Sigmoid colon (tissue), 4 donors: ENCODE measurements around the gene ASTL.

ENCODE experiments used
- EP300 ChIP-seq, 4 donors: sonication (generic); formaldehyde crosslinking; IDR thresholded peaks; one replicate each; pipeline ENCODE4 v1.6.1; 2017; ENCODE audit warnings: antibody characterized with exemption in 4 of 4
- POLR2A ChIP-seq, 2 donors: fragments of 450-650 bp; IDR thresholded peaks; one replicate each; pipeline ENCODE4 v1.6.1; 2016; ENCODE audit warnings: antibody characterized with exemption in 2 of 2, mild to moderate bottlenecking in 2 of 2, moderate library complexity in 2 of 2
- POLR2AphosphoS5 ChIP-seq, 4 donors: sonication (generic); formaldehyde crosslinking; IDR thresholded peaks; one replicate each; pipeline ENCODE4 v1.6.1; 2017; ENCODE audit warnings: antibody characterized with exemption in 4 of 4
- TF ChIP-seq, protein P1 (sequence below), 4 experiments: fragments of 450-650 bp in 3 of 4; fragments of 200-600 bp in 1 of 4; IDR thresholded peaks; one replicate each; pipeline ENCODE4 v1.5.1; 2016 to 2019; ENCODE audit warnings: antibody characterized with exemption in 4 of 4, mild to moderate bottlenecking in 3 of 4, moderate library complexity in 2 of 4

DNA sequence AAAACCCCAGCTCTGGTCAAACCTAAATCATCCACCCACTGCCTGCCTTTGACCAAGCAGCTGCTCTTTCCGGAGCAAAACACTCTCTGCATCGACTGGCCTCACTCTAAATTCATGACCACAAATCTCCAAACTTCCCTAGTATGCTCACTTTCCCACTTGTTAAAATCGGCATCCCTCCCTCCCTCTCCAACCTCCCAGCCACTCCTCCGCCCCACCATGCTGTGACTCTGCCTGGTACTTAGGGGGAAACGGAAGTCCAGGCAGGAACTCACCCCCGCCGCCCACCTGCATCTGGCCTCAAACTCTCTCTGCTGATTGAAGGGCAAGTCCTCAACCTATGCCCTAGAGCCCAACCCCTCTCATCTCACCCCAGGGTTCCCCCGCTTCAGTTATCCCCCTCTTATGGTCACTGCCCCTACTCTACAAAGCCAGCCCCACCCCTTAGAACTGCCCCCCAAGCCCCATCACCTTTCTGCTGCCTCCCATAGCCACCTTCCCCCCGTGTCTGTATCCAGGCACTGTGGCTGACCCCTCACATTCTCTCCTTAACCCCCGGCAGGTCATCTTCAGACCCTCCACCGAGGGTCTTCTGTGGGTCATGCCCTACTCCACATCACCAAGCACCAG lies 18.1 kb downstream of the ASTL start:
- TF ChIP-seq, protein P1, sequence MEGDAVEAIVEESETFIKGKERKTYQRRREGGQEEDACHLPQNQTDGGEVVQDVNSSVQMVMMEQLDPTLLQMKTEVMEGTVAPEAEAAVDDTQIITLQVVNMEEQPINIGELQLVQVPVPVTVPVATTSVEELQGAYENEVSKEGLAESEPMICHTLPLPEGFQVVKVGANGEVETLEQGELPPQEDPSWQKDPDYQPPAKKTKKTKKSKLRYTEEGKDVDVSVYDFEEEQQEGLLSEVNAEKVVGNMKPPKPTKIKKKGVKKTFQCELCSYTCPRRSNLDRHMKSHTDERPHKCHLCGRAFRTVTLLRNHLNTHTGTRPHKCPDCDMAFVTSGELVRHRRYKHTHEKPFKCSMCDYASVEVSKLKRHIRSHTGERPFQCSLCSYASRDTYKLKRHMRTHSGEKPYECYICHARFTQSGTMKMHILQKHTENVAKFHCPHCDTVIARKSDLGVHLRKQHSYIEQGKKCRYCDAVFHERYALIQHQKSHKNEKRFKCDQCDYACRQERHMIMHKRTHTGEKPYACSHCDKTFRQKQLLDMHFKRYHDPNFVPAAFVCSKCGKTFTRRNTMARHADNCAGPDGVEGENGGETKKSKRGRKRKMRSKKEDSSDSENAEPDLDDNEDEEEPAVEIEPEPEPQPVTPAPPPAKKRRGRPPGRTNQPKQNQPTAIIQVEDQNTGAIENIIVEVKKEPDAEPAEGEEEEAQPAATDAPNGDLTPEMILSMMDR (IDR thresholded peaks at IDR 0.05), result no peak
- TF ChIP-seq POLR2A (IDR thresholded peaks at IDR 0.05) (no peak), POLR2AphosphoS5 (IDR thresholded peaks at IDR 0.05) (no peak), EP300 (IDR thresholded peaks at IDR 0.05) (no peak)
